SKM-1 treated with dmso at 0.1 percent for 144 hours (cell line): Measurements from ENCODE around the gene PPP1R37.
A peak's percentile ranks its signal among the peaks of the same experiment; 100 is the strongest.

Experiments
- DNase-seq: peaks from one replicate; lab custom pipeline; 2025; ENCODE audit not compliant: unreplicated experiment; lab: John Stamatoyannopoulos, UW

The PPP1R37 gene

DNA sequence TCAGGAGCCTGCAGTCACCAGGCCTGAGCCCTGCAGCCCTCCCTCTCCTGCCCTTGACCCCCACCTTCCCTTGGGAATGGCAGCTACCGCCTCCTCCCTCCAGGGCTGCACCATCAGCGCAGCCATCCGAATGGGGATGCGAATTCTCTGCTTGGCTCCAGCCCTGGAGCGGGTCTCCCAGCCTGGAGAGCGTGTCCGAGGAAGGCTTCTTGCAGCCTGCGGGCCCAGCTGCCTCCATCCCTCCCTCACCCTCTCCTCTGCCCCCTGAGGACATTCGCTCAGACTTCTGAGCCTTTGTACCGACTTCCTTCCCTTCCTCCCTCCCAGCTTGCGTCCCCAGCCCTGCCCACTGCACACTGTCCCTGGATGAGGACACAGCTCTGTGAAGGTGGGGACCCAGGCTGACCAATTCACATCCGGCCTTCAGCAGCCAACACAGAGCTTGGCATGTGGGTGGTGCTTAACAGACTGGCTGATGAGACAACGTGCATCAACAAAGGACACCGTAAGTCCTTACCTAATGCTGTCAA, 73.8 kb downstream of the PPP1R37 start:
- DNase-seq, result no peak

DNA sequence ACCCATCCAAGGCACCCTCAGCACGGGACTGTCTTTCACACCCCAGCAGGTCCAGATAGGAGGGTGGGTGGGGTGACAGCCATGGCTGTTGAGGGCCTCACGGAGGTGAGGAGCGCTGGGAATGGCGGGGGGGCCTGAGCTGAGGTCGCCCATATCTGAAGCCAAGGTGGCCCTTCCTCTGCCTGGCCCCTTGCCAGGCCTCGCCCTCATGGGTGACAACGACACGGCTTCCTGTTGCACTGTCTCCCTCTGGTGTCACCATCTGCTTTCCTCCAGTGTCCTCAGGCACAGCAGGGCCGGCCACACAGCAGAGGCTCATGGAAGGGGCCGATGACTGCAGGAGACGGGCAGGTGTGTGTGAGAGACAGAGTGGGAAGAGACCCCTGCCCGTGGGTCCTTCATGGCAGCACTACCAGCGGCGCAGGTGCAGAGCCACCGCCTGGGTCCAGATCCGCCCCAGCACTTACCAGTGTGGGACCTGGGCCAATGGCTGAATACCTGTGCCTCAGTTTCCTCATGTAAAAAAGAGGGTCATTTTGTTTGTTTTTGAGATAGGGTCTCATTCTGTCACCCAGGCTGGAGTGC, 75.9 kb downstream of the PPP1R37 start:
- DNase-seq, result no peak

DNA sequence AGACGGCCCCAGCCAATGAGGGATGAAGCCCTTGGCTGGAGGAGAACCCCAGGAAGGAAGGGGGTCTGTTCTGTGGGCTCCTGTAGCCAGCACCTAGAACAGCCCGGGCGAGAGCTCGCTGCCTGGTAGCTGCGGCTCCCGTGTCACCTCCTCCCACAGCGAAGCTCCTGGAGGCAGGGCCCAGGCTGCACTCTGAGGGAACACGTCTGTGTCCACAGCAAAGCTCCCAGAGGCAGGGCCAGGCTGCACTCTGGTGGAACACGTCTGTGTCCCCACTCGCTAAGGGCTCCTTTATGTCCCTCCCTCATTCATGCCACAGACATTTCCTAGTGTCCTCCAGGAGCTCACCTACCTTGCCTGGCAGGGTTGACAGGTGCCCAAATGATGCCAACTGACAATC, 76.6 kb downstream of the PPP1R37 start:
- DNase-seq, result no peak

DNA sequence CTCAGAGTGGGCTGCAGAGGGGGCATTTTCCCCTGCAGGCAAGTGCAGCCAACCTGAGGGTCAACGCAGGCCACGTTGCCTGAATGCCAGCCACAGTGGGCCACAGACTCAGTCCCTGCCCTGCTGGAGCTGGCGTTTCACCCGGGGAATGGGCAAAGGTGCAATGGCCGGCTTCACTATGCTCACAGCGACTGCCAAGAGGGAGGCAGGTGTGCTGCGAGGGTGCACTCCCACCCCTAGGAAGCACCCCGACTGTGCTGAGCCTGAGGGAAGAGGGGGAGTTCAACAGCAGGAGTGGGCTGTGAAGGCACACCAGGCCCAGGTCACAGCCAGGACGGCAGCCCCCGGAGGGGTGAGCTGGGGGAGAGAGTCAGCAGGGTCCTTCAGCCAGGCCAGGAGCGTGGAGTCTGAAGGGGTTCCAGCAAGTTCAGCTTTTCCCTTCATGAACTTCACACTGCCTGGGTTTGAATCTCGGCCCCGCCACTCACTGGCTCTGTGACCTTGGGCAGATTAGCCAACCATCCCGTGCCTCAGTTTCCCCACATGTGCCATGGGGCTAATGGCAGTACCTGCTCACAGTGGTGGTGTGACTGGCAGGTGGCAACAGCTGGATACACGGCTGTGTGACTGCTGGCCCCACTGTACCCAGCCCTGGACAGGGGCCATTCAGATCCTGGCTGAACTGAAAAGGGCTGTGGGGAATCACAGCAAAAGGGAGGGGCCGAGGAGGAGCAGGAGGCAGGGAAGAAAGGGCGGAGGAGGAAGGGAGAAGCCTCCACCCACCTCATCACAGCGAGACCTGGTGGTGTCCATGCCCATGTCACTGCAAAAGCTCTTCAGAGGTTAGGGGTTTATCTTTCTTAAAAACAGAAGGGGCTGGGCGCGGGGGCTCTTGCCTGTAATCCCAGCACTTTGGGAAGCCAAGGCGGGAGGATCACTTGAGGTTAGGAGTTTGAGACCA, 77.4 kb downstream of the PPP1R37 start:
- DNase-seq, result no peak

DNA sequence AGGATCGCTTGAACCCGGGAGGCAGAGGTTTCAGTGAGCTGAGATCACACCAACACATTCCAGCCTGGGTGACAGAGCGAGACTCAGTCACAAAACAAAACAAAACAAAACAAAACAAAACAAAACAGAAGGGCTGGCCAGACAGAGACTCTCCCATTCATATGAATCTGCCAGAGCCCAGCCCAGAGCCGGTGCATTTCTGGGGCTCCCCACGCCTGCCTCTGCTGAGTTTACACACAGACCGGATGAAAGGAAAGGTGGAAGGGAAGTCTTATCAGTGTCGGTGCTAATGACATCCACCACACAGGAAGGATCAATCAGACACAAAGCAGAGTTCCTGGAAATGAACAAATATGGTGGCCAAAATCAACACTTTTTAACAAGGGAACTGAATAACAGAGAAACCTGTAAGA, 78.2 kb downstream of the PPP1R37 start:
- DNase-seq, result no peak

DNA sequence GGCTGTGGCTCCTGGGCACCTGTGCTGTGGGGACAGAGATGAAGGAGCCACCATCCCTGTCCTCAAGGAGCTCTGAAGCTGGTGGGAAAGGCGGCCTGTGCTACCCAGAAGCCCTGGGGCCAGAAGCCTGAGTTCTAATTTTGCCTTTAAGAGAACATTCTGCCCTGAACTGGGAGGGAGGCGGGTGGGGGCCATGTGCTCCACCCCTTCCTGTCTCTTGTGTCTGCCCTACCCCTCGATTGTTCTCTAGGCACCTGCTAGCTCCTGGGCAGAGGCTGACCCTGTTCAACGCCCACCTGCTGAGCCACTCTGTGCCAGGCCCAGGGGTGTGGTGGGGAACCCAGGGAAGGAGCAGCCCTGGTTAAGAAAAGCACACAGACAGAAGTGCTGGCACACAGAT, 79.2 kb downstream of the PPP1R37 start:
- DNase-seq, result no peak

DNA sequence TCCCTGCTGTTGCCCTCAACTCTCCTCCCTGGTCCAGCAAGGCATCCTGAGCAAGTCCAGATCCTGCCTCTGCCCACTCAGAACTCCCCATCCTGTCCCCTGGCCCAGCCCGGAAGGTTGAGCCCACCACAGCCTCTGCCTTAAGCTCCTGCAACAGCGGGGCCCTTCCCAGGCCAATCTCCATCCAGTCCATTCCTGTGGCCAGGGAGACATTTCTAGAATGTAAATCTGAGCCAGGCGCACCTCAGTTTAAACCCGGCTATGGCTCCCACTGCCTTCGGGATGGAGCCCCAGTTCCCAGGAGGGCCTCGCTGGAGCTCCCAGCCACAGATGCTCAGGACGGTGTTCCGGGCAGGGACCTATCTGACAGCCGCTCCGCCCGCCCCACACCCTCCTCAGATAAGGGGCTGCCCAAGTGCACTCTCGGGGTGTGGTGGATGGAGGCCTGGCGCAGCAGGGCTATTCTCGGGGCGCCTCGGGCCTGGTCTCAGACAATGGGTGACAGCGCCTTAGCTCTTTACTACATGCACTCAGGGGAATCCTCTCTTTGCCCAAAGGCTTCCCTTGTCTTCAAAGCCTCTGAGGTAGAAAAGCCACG, 79.7 kb downstream of the PPP1R37 start:
- DNase-seq, result no peak

DNA sequence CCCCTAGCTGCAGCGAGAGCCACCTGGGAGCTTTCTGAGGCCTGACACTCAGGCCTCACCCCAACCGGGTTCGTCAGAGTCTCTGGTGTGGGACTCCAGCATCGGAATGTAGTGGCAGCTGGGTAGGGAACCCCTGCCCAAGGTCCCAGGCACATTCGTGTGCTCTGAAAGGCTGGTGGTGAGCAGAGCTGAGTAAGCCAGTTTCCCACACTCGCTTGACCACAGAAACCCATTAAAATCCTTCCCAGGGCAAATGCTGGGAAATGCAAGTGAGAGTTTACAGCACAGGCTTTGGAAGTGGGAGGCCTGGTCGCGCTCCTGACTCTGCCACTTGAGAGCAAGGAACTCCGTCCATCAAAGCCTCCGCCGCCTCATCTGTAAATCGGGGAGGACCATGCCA, 80.8 kb downstream of the PPP1R37 start:
- no peak for DNase-seq

DNA sequence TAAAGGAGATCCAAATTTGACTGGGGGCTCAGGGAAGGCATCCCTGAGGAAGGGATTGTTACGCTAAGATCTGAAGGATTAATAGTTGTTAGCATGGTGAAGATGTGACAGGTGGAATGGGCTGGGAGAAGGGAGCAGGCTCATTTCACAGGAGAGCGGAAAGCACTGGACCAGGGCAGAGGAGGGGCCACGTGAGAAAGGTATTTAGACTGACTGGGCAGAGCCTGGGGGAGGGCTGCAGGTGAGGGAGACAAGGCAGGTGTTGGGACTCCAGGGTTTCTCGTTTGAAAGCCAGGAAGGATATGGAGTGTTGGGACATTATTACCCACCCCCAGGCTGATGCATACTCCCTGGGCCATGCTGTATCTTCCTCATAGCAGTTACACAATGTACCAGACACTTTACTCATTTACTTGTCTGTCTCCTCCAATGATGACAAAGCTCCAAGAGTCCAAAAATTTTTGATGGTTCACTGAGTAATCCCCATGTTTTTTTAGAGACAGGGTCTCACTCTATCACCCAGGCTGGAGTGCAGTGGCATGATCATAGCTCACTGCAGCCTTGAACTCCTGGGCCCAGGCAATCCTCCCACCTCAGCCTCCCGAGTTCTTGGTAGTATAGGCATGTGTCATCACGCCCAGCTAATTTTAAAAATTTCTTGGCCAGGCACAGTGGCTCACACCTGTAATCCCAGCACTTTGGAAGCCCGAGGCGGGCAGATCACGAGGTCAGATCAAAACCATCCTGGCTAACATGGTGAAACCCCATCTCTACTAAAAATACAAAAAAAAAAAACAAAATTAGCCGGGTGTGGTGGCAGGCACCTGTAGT, 82.8 kb downstream of the PPP1R37 start:
- DNase-seq, result no peak

DNA sequence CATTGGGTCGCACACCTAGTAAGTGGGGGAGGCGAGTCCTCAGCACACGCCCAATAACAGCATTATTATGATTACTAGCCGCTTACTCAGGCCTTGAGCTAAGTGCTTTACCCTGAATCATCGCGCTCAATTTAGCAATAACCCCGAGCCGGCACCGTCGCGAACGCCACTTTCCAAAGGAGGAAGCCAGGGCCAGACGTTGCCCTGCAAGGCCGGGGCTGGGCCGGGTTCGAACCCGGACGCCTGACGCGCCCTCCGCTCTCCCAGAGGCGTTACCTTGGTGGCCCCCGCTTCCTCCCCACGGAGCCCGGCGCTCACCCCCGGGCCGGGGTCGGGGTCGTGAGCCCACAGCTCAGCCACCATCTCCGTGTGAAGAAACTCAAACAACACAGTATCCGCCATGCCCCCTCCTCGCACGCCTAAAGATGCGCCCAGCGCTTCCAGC, 84.9 kb downstream of the PPP1R37 start, which contains the start of gene TRAPPC6A:
Gene TRAPPC6A (minus strand): TSS at position 421 of the 445 bp plus-strand sequence. CDS start 19 bp downstream, at position 402.
- DNase-seq, result peak; percentile 31

DNA sequence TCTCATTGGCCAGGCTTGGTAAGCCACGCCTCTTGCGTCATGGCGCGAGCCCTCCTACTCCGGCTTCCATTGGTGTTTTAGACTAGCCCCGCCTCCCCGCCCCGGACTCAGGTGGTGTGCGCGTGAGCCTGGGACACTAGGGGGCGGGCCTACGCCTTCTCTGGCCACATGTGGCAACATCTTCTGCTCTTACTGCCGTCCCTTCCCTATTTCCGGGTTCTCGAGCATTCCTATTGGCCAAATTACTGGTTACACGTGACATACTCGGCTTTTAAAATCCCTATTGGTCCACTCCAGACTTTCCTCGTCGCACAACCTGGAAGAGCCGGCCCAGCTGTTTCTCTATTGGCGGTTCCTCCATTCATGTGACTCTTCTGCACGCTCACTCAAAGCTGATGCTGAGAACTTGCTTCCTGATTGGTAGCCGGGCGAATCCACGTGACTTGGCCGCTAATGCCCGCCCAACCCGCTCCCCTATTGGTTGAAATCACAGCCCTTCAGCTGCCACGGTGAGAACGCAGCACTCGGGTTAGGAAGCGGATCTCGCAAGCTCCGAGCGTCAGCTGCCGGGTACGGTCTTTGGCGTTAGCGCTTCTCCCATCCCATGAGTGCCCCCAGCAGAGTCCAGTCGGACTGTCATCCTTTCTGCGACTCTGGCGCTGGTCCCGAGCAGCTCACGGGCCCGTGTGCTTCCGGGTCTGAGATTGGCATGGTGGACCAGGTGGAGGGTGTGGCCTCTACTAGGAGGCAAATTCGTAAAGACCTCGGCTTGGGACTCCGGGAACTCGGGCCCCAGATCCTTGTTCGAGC, 85.5 kb downstream of the PPP1R37 start, which contains the start of gene BLOC1S3:
Gene BLOC1S3 (plus strand): TSS at position 523 of the 810 bp plus-strand sequence. CDS start 513 bp downstream, outside the sequence.
- peak; percentile 98 for DNase-seq

DNA sequence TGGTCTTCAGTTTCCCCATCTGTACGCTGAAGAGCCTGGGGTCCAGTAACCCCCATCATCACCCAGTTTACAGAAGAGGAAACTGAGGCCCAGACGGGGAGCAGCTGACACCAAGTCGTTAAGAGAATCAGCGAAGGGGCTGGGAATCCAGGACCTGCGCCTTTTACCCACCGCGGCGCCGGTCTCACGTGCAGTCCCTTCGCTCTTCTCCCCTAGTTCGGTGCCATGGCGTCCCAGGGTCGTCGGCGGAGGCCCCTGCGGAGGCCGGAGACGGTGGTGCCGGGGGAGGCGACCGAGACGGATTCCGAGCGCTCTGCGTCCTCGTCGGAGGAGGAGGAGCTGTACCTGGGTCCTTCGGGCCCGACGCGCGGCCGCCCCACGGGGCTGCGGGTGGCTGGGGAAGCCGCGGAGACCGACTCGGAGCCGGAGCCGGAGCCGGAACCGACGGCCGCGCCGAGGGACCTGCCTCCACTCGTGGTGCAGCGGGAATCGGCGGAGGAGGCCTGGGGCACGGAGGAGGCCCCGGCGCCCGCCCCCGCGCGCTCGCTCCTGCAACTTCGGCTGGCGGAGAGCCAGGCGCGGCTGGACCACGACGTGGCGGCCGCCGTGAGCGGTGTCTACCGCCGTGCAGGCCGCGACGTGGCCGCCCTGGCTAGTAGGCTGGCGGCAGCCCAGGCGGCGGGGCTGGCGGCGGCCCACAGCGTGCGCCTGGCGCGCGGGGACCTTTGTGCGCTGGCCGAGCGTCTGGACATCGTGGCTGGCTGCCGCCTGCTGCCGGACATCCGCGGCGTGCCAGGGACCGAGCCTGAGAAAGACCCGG, 86.3 kb downstream of the PPP1R37 start:
- DNase-seq, result no peak

DNA sequence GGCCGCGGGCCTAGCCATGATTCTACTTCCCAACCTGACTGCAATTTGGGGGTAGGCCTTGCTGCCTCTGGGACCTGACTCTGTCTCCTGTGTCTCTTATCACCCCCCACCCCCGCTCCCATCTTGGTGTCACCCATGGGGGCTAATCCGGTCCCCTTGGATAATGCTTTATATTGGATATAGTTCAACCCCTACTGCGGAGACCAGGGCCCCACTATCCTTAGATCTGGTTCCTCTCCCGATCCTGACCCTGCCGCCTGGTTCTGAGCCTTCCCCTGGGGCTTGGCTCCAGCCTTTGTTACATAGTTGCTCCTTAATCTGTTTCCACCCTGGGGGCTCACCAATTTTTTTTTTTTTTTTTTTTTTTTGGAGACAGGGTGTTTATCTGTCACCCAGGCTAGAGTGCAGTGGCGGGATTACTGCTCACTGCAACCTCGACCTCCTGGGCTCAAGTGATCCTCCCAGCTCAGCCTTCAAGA, 87.0 kb downstream of the PPP1R37 start:
- DNase-seq, result no peak

DNA sequence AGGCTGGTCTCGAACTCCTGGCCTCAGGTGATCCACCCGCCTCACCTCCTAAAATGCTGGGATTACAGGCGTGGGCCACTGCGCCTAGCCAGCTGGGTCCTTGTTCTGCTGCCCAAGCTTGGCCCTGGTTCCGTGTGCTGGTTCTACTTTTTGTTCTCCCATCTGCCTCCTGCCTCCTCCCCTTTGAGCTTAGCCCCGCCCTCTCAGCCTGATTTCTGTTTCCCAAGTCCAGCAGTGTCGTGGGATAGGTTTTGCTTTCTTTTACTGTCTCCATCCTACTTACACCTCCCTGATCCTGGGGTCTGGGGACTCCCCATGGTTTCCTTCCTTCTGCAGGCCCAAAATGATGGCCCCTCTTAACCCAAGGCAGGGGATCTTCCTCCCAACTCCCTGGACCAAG, 88.0 kb downstream of the PPP1R37 start:
- DNase-seq, result no peak

DNA sequence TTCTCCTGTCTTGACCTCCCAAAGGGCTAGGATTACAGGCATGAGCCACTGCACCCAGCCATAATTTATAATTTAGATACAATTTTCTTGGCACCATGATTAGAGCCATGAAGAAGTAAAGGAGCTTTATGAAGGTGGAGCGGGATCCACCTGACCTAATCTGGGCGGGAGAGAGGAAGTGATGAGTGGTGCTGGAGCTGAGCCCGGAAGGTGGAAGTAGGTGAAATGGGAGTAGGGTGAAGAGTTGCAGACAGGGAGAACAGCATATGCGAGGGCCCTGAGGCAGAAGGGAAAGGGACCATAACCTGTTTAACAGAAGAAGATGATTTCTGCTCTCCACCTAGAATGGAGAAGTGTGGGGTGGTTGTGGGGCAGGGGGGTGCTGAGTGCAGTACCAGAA, 89.8 kb downstream of the PPP1R37 start:
- DNase-seq, result no peak

DNA sequence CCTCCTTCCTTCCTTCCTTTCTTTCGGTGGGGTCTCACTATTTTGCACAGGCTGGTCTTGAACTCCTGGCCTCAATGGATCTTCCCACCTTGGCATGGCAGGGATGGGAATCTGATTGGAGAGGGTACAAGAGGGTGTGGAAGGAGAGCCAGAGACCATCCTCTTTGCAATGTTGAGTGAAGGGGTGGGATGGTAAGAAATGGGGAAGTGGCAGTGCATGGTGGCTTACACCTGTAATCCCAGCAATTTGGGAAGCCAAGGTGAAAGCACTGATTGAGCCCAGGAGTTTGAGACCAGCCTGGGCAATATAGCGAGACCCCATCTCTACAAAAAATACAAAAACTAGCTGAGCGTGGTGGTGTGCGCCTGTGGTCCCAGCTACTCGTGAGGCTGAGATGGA, 91.1 kb downstream of the PPP1R37 start:
- no peak for DNase-seq

DNA sequence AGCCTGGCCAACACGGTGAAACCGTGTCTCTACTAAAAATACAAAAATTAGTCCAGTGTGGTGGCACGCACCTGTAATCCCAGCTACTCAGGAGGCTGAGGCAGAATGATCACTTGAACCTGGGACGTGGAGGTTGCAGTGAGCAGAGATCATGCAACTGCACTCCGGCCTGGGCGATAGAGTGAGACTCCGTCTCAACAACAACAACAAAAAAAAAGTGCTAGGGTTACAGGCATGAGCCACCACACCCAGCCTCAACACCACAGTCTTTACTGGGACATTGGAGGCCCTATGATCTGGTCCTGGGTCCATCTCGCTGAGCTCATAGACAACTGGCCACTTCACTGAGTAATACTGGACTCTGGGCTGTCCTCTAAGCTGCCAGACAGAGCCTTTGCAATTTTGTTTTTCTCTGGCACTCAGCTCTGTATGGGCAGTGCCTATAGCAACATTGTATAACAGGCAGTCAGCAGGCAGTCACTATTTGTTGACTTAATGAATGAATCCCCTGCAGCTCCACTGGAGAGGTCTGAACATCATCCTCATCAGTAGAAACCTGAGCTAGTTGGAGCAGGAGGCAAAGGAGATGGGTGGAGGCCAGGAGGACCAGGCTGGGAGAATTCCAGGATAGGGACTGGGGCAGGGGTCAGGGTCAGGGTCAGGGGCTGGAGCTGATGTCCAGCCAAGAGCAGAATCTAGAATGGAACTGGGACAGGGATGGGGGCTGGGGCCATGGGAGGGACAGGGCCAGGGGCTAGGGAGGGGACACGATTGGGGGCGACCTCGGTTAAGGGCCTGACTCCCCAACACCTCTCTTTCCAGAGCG, 93.7 kb downstream of the PPP1R37 start:
- no peak for DNase-seq
